ENCODE results near the gene DYRK3.
A peak's percentile ranks its signal among the peaks of the same experiment; 100 is the strongest.

DYRK3 gene

GRCh38 chr1:206684478-206685333 lies 49.4 kb downstream of the DYRK3 start, which contains the start of gene MAPKAPK2:
Gene MAPKAPK2, plus strand, starts transcription at chr1:206684905. Its CDS starts 325 bp downstream, at chr1:206685230.
- DNase-seq: peak; percentile 74

- DNase-seq: peak; percentile 47 to 60
Observed at GRCh38 chr1:206685334-206685768, 50.0 kb downstream of the DYRK3 start.

- DNase-seq: peak; percentile 48 to 61
Observed at GRCh38 chr1:206685769-206686477, 50.6 kb downstream of the DYRK3 start.

GRCh38 chr1:206686478-206687249 lies 51.3 kb downstream of the DYRK3 start:
- DNase-seq: no peak

- no peak for DNase-seq
Observed at GRCh38 chr1:206687251-206687914, 52.0 kb downstream of the DYRK3 start.

GRCh38 chr1:206687915-206688442 lies 52.6 kb downstream of the DYRK3 start:
- no peak for DNase-seq

GRCh38 chr1:206690516-206690915 lies 55.2 kb downstream of the DYRK3 start:
- no peak for DNase-seq

GRCh38 chr1:206691604-206692003 lies 56.3 kb downstream of the DYRK3 start:
- DNase-seq: no peak

GRCh38 chr1:206693029-206693428 lies 57.7 kb downstream of the DYRK3 start:
- DNase-seq: no peak

GRCh38 chr1:206693592-206693991 lies 58.3 kb downstream of the DYRK3 start:
- no peak for DNase-seq

- DNase-seq: no peak
Observed at GRCh38 chr1:206694171-206695124, 59.1 kb downstream of the DYRK3 start.

GRCh38 chr1:206695733-206696132 lies 60.4 kb downstream of the DYRK3 start:
- DNase-seq: no peak

- no peak for DNase-seq
Observed at GRCh38 chr1:206696812-206697585, 61.7 kb downstream of the DYRK3 start.

- DNase-seq: no peak
Observed at GRCh38 chr1:206698011-206698410, 62.7 kb downstream of the DYRK3 start.
